ENCODE data around the gene RNF6.
"Not testable (repeated sequence)": the region's sequence is repeated elsewhere in the genome, so short reads cannot be mapped to it uniquely, and the experiment has no call there.

Gene RNF6

GRCh38 chr13:26254583-26255111 is 32.5 kb upstream of the RNF6 start:
- peak overlapping the region; percentile 75 to 96 (median 90) for H3K4me2 ChIP-seq
- H3K27ac ChIP-seq, result peak overlapping the region; percentile 89 to 97 (median 95)
- peak overlapping the region; percentile 68 to 92 (median 89) for H3K4me3 ChIP-seq
- no peaks in the 10 kb centered on the region for H3K27me3 ChIP-seq
- H3K4me1 ChIP-seq, result peaks cover 9 to 27% (median 19%) of the 10 kb centered on the region in 10 experiments; a peak in 19 of 20 replicates
- H3K36me3 ChIP-seq, result no peaks in the 10 kb centered on the region
- H3K9me3 ChIP-seq (replicated peaks in 1 of 11), result no peaks in the 10 kb centered on the region
- no peak for TF ChIP-seq Cebpa-rat (IDR thresholded peaks at IDR 0.05)
- peaks cover 3 to 51% (median 47%) of the 10 kb centered on the region in 11 experiments; a peak in 18 of 22 replicates for H4K20me1 ChIP-seq
- peak overlapping the region; percentile 85 to 96 (median 90) for H3K9ac ChIP-seq

GRCh38 chr13:26253787-26254582 is 31.9 kb upstream of the RNF6 start, which contains the start of gene CDK8:
CDK8 (plus strand) TSS chr13:26254129; CDS start chr13:26254642, 513 bp downstream.
- H4K20me1 ChIP-seq, result peaks cover 3 to 44% (median 40%) of the 10 kb centered on the region in 11 experiments; a peak in 18 of 22 replicates
- TF ChIP-seq Cebpa-rat (IDR thresholded peaks at IDR 0.05), result no peak
- peak within 1 kb of the TSS; percentile 85 to 96 (median 90) for H3K9ac ChIP-seq
- no peaks in the 10 kb centered on the region for H3K9me3 ChIP-seq (replicated peaks in 1 of 11)
- H3K4me1 ChIP-seq, result peaks cover 9 to 27% (median 21%) of the 10 kb centered on the region in 10 experiments; a peak in 19 of 20 replicates
- H3K4me2 ChIP-seq, result peak within 1 kb of the TSS; percentile 75 to 96 (median 90)
- H3K27ac ChIP-seq, result peak within 1 kb of the TSS; percentile 89 to 97 (median 95)
- no peaks in the 10 kb centered on the region for H3K36me3 ChIP-seq
- H3K4me3 ChIP-seq, result peak within 1 kb of the TSS; percentile 68 to 92 (median 89)
- no peaks in the 10 kb centered on the region for H3K27me3 ChIP-seq

GRCh38 chr13:26253262-26253786 is 31.2 kb upstream of the RNF6 start:
- Histone ChIP-seq H3K4me3 (peak overlapping the region; percentile 68 to 92 (median 89)), H3K36me3 (no peaks in the 10 kb centered on the region), H3K27ac (peak overlapping the region; percentile 89 to 97 (median 95); a peak in 21 of 22 replicates), H3K9ac (peak overlapping the region; percentile 85 to 96 (median 90)), H3K4me2 (peak overlapping the region; percentile 23 to 90 (median 59); a peak in 19 of 22 replicates), H3K9me3 (replicated peaks in 1 of 11) (no peaks in the 10 kb centered on the region), H4K20me1 (peaks cover 0 to 38% (median 34%) of the 10 kb centered on the region in 11 experiments; a peak in 16 of 22 replicates), H3K27me3 (no peaks in the 10 kb centered on the region), H3K4me1 (peaks cover 9 to 27% (median 21%) of the 10 kb centered on the region in 10 experiments; a peak in 19 of 20 replicates)
- no peak for TF ChIP-seq Cebpa-rat (IDR thresholded peaks at IDR 0.05)

- H3K27me3 ChIP-seq, result not testable (repeated sequence)
Measured at GRCh38 chr13:26252006-26252405, 29.9 kb upstream of the RNF6 start.

GRCh38 chr13:26249551-26249950 is 27.4 kb upstream of the RNF6 start:
- Histone ChIP-seq H3K4me1 (peaks cover 0 to 10% (median 2%) of the 10 kb centered on the region in 10 experiments; a peak in 4 of 20 replicates), H3K9me3 (replicated peaks in 1 of 11) (no peaks in the 10 kb centered on the region), H3K9ac (no peak overlapping the region), H3K27me3 (no peaks in the 10 kb centered on the region), H3K4me2 (no peak overlapping the region), H3K4me3 (no peak overlapping the region), H3K27ac (no peak overlapping the region), H3K36me3 (no peaks in the 10 kb centered on the region), H4K20me1 (peaks cover 0 to under 1% (median 0%) of the 10 kb centered on the region in 11 experiments; a peak in 3 of 22 replicates)
- TF ChIP-seq Cebpa-rat (IDR thresholded peaks at IDR 0.05), result no peak

More at GRCh38 chr13:26252006-26252405, 29.9 kb upstream of the RNF6 start:
- not testable (repeated sequence) for H3K9me3 ChIP-seq (replicated peaks in 1 of 11); H3K9ac ChIP-seq; H3K36me3 ChIP-seq; H3K27ac ChIP-seq; H3K4me3 ChIP-seq; H3K4me2 ChIP-seq
- peaks cover 9 to 24% (median 18%) of the 10 kb centered on the region in 10 experiments; a peak in 19 of 20 replicates for H3K4me1 ChIP-seq
- peaks cover 0 to 25% (median 22%) of the 10 kb centered on the region in 11 experiments; a peak in 16 of 22 replicates for H4K20me1 ChIP-seq

- H3K27ac ChIP-seq, result no peak overlapping the region
- 0 out of 20 replicates have a peak, but pooled peaks cover 0 to 5% (median 0%) of the 10 kb centered on the region in 10 experiments for H3K4me1 ChIP-seq
- H3K36me3 ChIP-seq, result no peaks in the 10 kb centered on the region
- H3K4me2 ChIP-seq, result no peak overlapping the region
- H3K9ac ChIP-seq, result no peak overlapping the region
- no peaks in the 10 kb centered on the region for H4K20me1 ChIP-seq
- TF ChIP-seq Cebpa-rat (IDR thresholded peaks at IDR 0.05), result no peak
- H3K4me3 ChIP-seq, result no peak overlapping the region
- peaks cover 3 to 8% (median 4%) of the 10 kb centered on the region in 11 experiments; a peak in 21 of 22 replicates for H3K9me3 ChIP-seq (replicated peaks in 1 of 11)
- no peaks in the 10 kb centered on the region for H3K27me3 ChIP-seq
Measured at GRCh38 chr13:26247608-26248007, 25.5 kb upstream of the RNF6 start.

GRCh38 chr13:26247011-26247410 is 24.9 kb upstream of the RNF6 start:
- Histone ChIP-seq H3K27ac (no peak overlapping the region), H3K9me3 (replicated peaks in 1 of 11) (peaks cover 9 to 13% (median 10%) of the 10 kb centered on the region in 11 experiments; a peak in 21 of 22 replicates), H3K36me3 (no peaks in the 10 kb centered on the region), H3K27me3 (no peaks in the 10 kb centered on the region), H3K9ac (no peak overlapping the region), H4K20me1 (no peaks in the 10 kb centered on the region), H3K4me1 (0 out of 20 replicates have a peak, but pooled peaks cover 0 to 5% (median 0%) of the 10 kb centered on the region in 10 experiments), H3K4me3 (no peak overlapping the region), H3K4me2 (no peak overlapping the region)
- TF ChIP-seq Cebpa-rat (IDR thresholded peaks at IDR 0.05), result no peak

- no peak overlapping the region for H3K4me3 ChIP-seq
- H4K20me1 ChIP-seq, result no peaks in the 10 kb centered on the region
- H3K27me3 ChIP-seq, result no peaks in the 10 kb centered on the region
- TF ChIP-seq Cebpa-rat (IDR thresholded peaks at IDR 0.05), result no peak
- H3K9ac ChIP-seq, result no peak overlapping the region
- peaks cover 10 to 16% (median 13%) of the 10 kb centered on the region in 11 experiments; a peak in 21 of 22 replicates for H3K9me3 ChIP-seq (replicated peaks in 1 of 11)
- 0 out of 20 replicates have a peak, but pooled peaks cover 0 to 5% (median 0%) of the 10 kb centered on the region in 10 experiments for H3K4me1 ChIP-seq
- H3K4me2 ChIP-seq, result no peak overlapping the region
- H3K36me3 ChIP-seq, result no peaks in the 10 kb centered on the region
- H3K27ac ChIP-seq, result no peak overlapping the region
Measured at GRCh38 chr13:26246154-26246553, 24.0 kb upstream of the RNF6 start.

- H3K27me3 ChIP-seq, result no peaks in the 10 kb centered on the region
- no peaks in the 10 kb centered on the region for H3K36me3 ChIP-seq
- H3K4me1 ChIP-seq, result peaks cover 0 to 6% (median 0%) of the 10 kb centered on the region in 10 experiments; a peak in 1 of 20 replicates
- no peak for TF ChIP-seq Cebpa-rat (IDR thresholded peaks at IDR 0.05)
- 0 out of 22 replicates have a peak, but pooled peaks cover 0 to 1% (median 0%) of the 10 kb centered on the region in 11 experiments for H3K9me3 ChIP-seq (replicated peaks in 1 of 11)
- no peak overlapping the region for H3K4me3 ChIP-seq
- no peaks in the 10 kb centered on the region for H4K20me1 ChIP-seq
- H3K4me2 ChIP-seq, result peak overlapping the region in 1 of 11 experiments; percentile 9; a peak in 1 of 22 replicates
- H3K27ac ChIP-seq, result no peak overlapping the region
- H3K9ac ChIP-seq, result no peak overlapping the region
Measured at GRCh38 chr13:26236296-26236695, 14.2 kb upstream of the RNF6 start.
